Lower leg skin (tissue), 4 donors: ENCODE data around the gene MYO18A. TPM values are rescaled to one million over a fixed set of nuclear protein-coding genes. Genes with fewer than 3 reads are reported as not detected.

Source experiments
- DNase-seq, 2 donors: peaks; one replicate each; pipeline ENCODE4 v3.0.0-alpha.2; 2019; ENCODE audit warnings: low spot score in 2 of 2
- H3K4me3 ChIP-seq: fragments of 200-600 bp; sonication (generic); 2 replicates; pipeline ENCODE4 v1.5.1; 2017; ENCODE audit warnings: mild to moderate bottlenecking, low read depth; ENCODE audit not compliant: poor library complexity, severe bottlenecking
- CTCF ChIP-seq, 3 donors: fragments of 450-650 bp; IDR thresholded peaks; one replicate each; pipeline ENCODE4 v1.5.1; 2016; ENCODE audit warnings: antibody characterized with exemption in 3 of 3, mild to moderate bottlenecking in 3 of 3, moderate library complexity in 2 of 3
- POLR2A ChIP-seq, 2 donors: fragments of 450-650 bp; IDR thresholded peaks; one replicate each; pipeline ENCODE4 v1.6.1; 2016 to 2017; ENCODE audit warnings: antibody characterized with exemption in 2 of 2, mild to moderate bottlenecking in 1 of 2, moderate library complexity in 1 of 2
- WGBS, 2 donors: methylation state at CpG; one replicate each; pipeline ENCODE4 v1.1.5; 2018; 5-methylcytosine and 5-hydroxymethylcytosine counted together
- intact Hi-C: fragments of 100-400 bp; cut with DNase I; formaldehyde crosslinking; loops from one replicate; pipeline ENCODE4 v1.15.0; 2023; ENCODE audit warnings: low total_unique reads
- total RNA-seq, 4 donors: library from RNA; depleted of rRNA; stranded (reverse); fragments of >200 nt; gene quantifications; one replicate each; pipeline ENCODE4 v1.1.0, GENCODE V29; 2016

MYO18A gene
- total RNA-seq, 4 donors from 2014 or later, result 87.3 to 123 (median 94.0) TPM

GRCh38 chr17:29032857-29033197 lies 147.4 kb downstream of the MYO18A start:
- 22 to 24% methylated on average over 6 of the region's 6 CpGs for WGBS, 2 donors
- no peak for DNase-seq
- TF ChIP-seq CTCF (IDR thresholded peaks at IDR 0.05), result no peak
- no peak for TF ChIP-seq POLR2A (IDR thresholded peaks at IDR 0.05)
- intact Hi-C loops, result no loop called here
- no peak overlapping the region for H3K4me3 ChIP-seq

- TF ChIP-seq CTCF (IDR thresholded peaks at IDR 0.05) (no peak), POLR2A (IDR thresholded peaks at IDR 0.05) (no peak)
- H3K4me3 ChIP-seq, result no peak overlapping the region
- no peak for DNase-seq
- WGBS, 2 donors, result 19 to 34% methylated on average over 11 of the region's 11 CpGs
- intact Hi-C loops, result no loop called here
These were observed 148.0 kb downstream of the MYO18A start for GRCh38 chr17:29032013-29032856.

GRCh38 chr17:29031488-29031887 lies 148.7 kb downstream of the MYO18A start:
- TF ChIP-seq POLR2A (IDR thresholded peaks at IDR 0.05) (no peak), CTCF (IDR thresholded peaks at IDR 0.05) (no peak)
- H3K4me3 ChIP-seq, result no peak overlapping the region
- WGBS, 2 donors, result 51 to 65% methylated on average over 5 of the region's 5 CpGs
- intact Hi-C loops, result no loop called here
- DNase-seq, result no peak

GRCh38 chr17:29024316-29024952 lies 155.8 kb downstream of the MYO18A start:
- intact Hi-C loops, result no loop called here
- no peak overlapping the region for H3K4me3 ChIP-seq
- 66 to 71% methylated on average over 6 of the region's 6 CpGs for WGBS, 2 donors
- no peak for DNase-seq
- no peak for TF ChIP-seq POLR2A (IDR thresholded peaks at IDR 0.05)
- TF ChIP-seq CTCF (IDR thresholded peaks at IDR 0.05), result no peak

- intact Hi-C loops, result no loop called here
- DNase-seq, result no peak
- no peak overlapping the region for H3K4me3 ChIP-seq
- WGBS, 2 donors, result 88 to 91% methylated on average over 7 of the region's 7 CpGs
- TF ChIP-seq CTCF (IDR thresholded peaks at IDR 0.05) (no peak), POLR2A (IDR thresholded peaks at IDR 0.05) (no peak)
These were observed 158.1 kb downstream of the MYO18A start for GRCh38 chr17:29022074-29022473.
